Measurements from ENCODE around the gene DNAJC5. TPM values are rescaled to one million over a fixed set of nuclear protein-coding genes. Genes with fewer than 3 reads are reported as not detected.

DNAJC5 gene
- total and polyA plus RNA-seq, 9 of the 15 experiments (the other 6 are each of a cell fraction or from before 2014, with no cell fraction given) = 0.95 to 42.8 (median 23.4) TPM

DNA sequence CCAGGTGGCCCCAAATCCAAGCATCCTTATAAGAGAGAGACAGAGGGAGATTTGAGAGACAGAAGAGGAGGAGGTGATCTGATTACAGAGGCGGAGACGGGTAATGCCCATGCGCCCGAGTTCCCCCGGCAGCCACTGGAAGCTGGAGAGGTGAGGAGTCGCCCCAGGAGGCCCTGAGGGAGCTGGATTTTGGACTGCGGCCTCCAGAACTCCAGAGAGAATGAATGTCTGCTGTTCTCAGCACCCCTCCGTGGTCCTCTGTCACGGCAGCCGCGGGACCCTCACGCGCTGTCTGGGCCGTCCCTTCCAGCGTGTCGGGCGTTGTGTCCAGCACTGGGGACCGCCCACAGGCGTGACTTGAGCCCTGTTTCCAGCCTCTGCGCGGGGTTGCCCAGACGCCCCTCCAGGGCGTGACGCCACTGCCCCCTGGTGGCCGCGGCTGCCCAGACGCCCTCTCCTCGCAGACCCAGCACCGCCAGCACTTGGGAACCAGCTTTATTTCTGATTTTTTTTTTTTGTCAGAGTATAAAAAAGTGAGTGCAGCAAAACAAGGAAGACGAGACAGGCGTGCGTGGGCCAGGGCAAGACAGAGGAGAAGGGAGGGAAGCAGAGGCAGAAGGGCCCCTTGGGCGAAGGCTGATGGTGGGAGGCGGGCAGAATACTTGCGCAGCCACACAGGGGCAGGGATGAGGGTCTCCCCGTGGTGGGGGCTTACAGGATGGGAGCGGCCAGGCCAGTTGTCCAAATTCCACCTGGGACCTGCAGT lies 78.9 kb downstream of the DNAJC5 start (continued):
- TF ChIP-seq ZNF318 (IDR thresholded peaks at IDR 0.05; ENCODE audit: borderline replicate concordance in 1 of 2, low read depth in 1 of 2) = no peak
- 0 out of 2 replicates have a peak, but pooled peaks have one; percentile 23 for TF ChIP-seq CREB1 (IDR thresholded peaks at IDR 0.05)
- peak; percentile 68; the same call in 1 of the 2 replicates for TF ChIP-seq CREB1 (CRISPR knock-in tag; IDR thresholded peaks at IDR 0.05)
- peak; percentile 90 to 91 for TF ChIP-seq RAD21 (CRISPR knock-in tag; conservative IDR thresholded peaks at IDR 0.05 in 1 of 2, IDR thresholded peaks at IDR 0.05 in 1 of 2)
- no peak for TF ChIP-seq FOXP4 (CRISPR knock-in tag; IDR thresholded peaks at IDR 0.05; ENCODE audit: borderline replicate concordance)
- TF ChIP-seq CCNT2 (IDR thresholded peaks at IDR 0.05; ENCODE audit: borderline replicate concordance, extremely low read depth, insufficient read length, low read depth, low read length) = peak; percentile 32
